ENCODE results near the gene ANTXR1.

- TF ChIP-seq EZH2 (IDR thresholded peaks at IDR 0.05; ENCODE audit: low read length, missing control alignments): no peak
- TF ChIP-seq, protein P1, sequence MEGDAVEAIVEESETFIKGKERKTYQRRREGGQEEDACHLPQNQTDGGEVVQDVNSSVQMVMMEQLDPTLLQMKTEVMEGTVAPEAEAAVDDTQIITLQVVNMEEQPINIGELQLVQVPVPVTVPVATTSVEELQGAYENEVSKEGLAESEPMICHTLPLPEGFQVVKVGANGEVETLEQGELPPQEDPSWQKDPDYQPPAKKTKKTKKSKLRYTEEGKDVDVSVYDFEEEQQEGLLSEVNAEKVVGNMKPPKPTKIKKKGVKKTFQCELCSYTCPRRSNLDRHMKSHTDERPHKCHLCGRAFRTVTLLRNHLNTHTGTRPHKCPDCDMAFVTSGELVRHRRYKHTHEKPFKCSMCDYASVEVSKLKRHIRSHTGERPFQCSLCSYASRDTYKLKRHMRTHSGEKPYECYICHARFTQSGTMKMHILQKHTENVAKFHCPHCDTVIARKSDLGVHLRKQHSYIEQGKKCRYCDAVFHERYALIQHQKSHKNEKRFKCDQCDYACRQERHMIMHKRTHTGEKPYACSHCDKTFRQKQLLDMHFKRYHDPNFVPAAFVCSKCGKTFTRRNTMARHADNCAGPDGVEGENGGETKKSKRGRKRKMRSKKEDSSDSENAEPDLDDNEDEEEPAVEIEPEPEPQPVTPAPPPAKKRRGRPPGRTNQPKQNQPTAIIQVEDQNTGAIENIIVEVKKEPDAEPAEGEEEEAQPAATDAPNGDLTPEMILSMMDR (conservative IDR thresholded peaks at IDR 0.05 in 1 of 2, IDR thresholded peaks at IDR 0.05 in 1 of 2; ENCODE audit: low read depth in 1 of 2, low read length in 2 of 2): no peak
Measured at GRCh38 chr2:68968221-68968620, 44.8 kb upstream of the ANTXR1 start.
